GM10248 (cell line): ENCODE data around the gene BEST1.

Experiments
- CTCF ChIA-PET: fragments of 300-600 bp; sonication (Branson Sonifier 250); formaldehyde crosslinking; extraction: SDS; loops from one replicate; lab custom pipeline; 2021; ENCODE audit warnings: antibody characterized with exemption; lab: Yijun Ruan, JAX
- POLR2A ChIA-PET: fragments of 350-650 bp; sonication (Branson Sonifier 250); formaldehyde crosslinking; extraction: SDS; loops from one replicate; lab custom pipeline; 2020; ENCODE audit warnings: antibody characterized with exemption; lab: Yijun Ruan, JAX
- DNase-seq: peaks from one replicate; pipeline ENCODE4 v3.0.0; 2012; ENCODE audit errors: extremely low spot score
- TF ChIP-seq, protein P1 (sequence below): IDR thresholded peaks from 2 replicates; pipeline ENCODE4 v1.5.1; 2012; ENCODE audit warnings: mild to moderate bottlenecking, low read depth; ENCODE audit errors: extremely low read depth, missing control alignments, control extremely low read depth

BEST1 gene

DNA sequence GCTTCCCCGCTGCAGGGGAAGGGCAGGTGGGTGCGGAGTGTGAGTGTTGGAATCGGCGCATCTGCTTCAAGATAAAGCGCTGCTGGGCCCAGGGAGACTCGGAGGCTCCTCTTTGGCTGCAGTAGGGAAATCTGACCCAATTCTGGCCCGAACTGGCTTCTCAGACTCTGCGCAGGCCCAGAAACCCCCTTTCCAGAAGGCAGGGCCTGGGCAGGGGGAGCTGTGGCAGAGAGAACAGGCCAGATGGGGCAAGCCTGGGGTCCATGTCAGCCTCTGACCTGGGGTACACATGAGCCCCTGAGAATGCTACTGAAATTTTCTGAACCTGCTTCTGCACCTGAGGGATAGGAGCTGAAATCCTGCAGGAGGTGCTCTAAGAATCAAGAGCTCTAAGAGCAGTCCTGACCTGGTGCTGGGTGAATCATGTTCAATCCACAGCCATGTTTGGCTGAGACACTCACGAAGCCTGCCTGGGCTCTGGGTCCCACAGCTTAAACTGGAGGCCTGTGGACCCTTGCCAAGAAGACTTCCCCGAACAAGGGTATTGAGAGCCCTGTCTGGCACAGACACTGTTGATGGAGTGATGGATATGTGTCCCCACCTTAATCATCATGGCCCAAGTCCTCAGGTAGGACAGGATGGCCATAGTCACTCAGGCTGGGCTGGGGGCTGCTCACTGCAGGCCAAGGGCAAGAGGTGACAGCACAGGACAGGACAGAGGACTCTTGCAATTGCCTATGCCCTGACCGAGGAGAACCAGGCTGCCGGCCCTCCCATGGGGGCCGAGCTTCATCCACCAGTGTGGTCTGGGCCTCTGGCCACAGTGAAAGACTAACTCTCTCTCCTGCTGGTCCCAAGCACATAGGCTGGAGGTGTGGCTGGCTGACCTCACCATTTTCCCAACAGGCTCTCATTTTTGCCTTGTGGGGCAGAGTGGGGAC is 39.7 kb upstream of the BEST1 start:
- TF ChIP-seq, protein P1, sequence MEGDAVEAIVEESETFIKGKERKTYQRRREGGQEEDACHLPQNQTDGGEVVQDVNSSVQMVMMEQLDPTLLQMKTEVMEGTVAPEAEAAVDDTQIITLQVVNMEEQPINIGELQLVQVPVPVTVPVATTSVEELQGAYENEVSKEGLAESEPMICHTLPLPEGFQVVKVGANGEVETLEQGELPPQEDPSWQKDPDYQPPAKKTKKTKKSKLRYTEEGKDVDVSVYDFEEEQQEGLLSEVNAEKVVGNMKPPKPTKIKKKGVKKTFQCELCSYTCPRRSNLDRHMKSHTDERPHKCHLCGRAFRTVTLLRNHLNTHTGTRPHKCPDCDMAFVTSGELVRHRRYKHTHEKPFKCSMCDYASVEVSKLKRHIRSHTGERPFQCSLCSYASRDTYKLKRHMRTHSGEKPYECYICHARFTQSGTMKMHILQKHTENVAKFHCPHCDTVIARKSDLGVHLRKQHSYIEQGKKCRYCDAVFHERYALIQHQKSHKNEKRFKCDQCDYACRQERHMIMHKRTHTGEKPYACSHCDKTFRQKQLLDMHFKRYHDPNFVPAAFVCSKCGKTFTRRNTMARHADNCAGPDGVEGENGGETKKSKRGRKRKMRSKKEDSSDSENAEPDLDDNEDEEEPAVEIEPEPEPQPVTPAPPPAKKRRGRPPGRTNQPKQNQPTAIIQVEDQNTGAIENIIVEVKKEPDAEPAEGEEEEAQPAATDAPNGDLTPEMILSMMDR: no peak
- ChIA-PET CTCF (interaction anchor here (1.2 to 7.9 kb wide), 4 partner anchors 13 to 197 kb away, joined by 6 to 80 read pairs (median 12); no protein-coding TSS in a partner anchor), POLR2A (no interaction called here)
- no peak for DNase-seq

DNA sequence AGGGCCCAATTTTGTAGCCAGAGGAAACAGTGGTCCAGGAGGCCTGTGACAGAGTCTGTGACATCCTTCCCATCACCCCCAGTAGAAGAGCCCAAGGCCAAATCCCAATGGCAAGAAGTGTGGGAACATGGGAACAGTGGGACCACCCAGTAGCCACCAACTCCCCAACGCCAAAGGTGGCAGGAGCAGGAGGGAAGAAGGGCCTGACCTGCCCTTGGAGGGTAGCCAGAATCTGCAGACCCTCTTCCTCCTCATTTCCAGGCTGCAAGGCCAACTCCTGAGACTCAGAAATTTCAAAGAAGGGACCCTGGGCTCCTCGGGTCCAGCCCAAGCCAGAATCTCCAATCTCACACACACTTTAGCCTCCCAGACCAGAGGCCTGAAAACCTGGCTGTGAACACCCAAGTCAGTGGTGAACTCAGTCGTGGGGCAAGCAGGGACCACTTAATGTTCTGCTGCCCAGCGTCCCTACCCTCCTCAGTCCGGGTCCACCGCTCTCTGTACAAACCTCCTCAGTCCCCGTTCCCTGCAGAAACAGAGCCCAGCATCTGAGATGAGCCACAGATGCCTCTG is 38.9 kb upstream of the BEST1 start:
- TF ChIP-seq, protein P1: no peak
- POLR2A ChIA-PET: no interaction called here
- CTCF ChIA-PET: interaction anchor here (7.9 kb wide), 1 partner anchor 13 kb away, joined by 80 read pairs; no protein-coding TSS in a partner anchor
- no peak for DNase-seq

DNA sequence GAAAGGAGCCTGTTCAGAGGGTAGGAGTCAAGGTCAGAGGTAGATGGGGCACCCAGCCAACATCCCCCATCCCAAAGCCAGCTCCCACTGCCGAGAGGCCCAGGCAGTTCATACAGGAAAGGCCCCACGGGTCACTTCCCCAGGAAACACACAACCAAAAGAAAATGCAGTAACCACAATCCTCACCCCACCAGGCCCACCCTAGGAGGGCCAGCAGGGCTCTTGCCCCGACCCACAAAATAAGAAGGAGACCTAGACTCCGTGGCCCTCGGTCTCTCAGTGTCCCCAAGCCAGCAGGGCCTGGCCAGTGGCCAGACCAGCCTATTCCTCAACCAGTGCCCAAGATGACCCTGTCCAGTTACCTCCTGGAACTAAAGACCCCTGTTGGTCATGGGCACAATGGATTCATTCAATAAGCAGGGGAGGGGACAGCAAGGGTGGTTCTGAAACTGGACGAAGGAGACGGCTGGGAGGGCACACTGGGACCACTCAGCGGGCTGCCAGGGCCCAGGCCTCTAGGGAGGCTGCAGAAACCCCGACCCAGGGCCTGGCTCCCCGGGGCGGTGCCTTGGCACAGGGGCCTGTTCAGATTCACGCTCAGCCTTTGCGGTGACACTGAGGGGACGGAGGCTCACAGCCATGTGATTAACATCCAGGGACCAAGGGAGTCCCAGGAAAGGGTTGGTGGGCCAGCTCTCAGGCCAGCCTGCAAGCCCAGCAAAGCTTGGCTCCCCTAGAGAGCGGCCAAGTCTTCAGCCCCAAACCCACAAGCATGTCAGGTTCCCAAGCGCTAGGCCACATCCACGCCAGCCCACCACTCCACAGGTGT is 38.2 kb upstream of the BEST1 start:
- ChIA-PET POLR2A (interaction anchor here (0.6 kb wide), 1 partner anchor 264 kb away, joined by 3 read pairs; no protein-coding TSS in a partner anchor), CTCF (interaction anchor here (1.3 to 7.9 kb wide), 2 partner anchors 14 to 170 kb away, joined by 4 to 80 read pairs; no protein-coding TSS in a partner anchor)
- TF ChIP-seq, protein P1: no peak
- no peak for DNase-seq

DNA sequence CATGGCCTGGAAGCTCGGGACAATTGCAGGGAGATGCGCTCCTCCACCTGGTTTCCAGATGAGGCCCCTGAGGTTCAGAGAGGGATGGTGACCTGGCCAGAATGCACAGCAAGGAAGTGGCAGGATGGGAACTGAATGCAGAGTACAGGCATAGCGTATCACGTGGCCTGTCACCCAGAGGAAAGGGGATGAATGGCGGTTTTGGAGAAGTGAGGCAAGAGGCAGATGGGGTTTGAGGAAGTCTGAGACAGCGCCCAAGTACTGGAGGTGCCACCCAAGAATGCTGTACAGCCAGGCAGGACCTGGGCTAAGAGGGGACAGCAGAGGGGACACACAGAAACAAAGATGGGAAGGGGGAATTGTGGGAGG is 37.6 kb upstream of the BEST1 start:
- POLR2A ChIA-PET: interaction anchor here (0.6 kb wide), 1 partner anchor 265 kb away, joined by 3 read pairs; no protein-coding TSS in a partner anchor
- TF ChIP-seq, protein P1: no peak
- no peak for DNase-seq
- CTCF ChIA-PET: interaction anchor here (1.3 to 7.9 kb wide), 2 partner anchors 15 to 169 kb away, joined by 4 to 80 read pairs; no protein-coding TSS in a partner anchor

DNA sequence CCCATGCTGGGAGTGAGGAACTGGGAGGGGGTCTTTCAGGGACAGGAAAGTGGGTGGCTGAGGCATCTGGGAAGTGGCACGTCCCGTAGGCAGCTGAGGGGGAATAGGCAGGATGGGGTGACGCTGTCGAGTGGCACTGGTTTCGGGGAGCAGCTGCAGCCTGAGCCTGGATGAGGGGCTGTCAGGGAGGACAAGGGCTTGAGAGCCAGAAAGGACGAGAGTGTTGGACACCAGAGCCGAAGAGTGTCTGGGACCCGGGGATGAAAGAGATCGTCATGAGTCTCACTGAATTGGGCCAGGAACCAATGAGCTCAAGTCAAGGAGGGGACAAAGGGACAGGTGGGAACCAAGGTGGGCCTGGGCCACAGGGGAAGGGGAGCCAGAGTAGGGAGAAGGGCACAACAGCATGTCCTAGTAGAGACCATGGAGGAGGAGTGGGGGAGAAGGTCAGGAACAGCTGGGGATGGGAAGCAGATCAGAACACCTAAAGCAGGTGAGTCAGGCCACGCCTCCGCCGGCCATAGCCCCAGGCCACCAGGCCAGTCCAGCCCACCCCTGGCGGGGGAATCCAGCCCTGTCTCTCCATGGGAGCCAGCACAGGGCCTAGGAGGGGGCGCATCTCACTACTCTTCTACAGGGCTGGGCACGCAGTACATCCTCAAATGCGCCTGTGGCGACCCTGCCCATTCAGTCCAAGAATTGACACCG is 37.0 kb upstream of the BEST1 start:
- TF ChIP-seq, protein P1: no peak
- POLR2A ChIA-PET: interaction anchor here (0.6 kb wide), 1 partner anchor 265 kb away, joined by 3 read pairs; no protein-coding TSS in a partner anchor
- no peak for DNase-seq
- CTCF ChIA-PET: interaction anchor here (1.0 to 7.9 kb wide), 3 partner anchors 9 to 169 kb away, joined by 3 to 80 read pairs (median 4); no protein-coding TSS in a partner anchor
